K562 (cell line): Measurements from ENCODE around the gene PRRC2C.

Experiments
- FOXP1 ChIP-seq: sonication (generic); formaldehyde crosslinking; IDR thresholded peaks from 2 replicates; pipeline ENCODE4 v1.8.0; 2022; ENCODE audit warnings: mild to moderate bottlenecking, missing genetic modification reagents
- IRF2 ChIP-seq: sonication (generic); formaldehyde crosslinking; IDR thresholded peaks from 2 replicates; pipeline ENCODE4 v1.8.1; 2022; ENCODE audit warnings: mild to moderate bottlenecking, missing genetic modification reagents
- MAX ChIP-seq: sonication (generic); formaldehyde crosslinking; IDR thresholded peaks from 2 replicates; pipeline ENCODE4 v1.9.0; 2022; ENCODE audit warnings: mild to moderate bottlenecking, missing genetic modification reagents
- TAF1 ChIP-seq: IDR thresholded peaks from 2 replicates; pipeline ENCODE4 v1.6.1; 2011; ENCODE audit warnings: mild to moderate bottlenecking, low read length, moderate library complexity; ENCODE audit not compliant: insufficient read depth, control insufficient read depth, severe bottlenecking; ENCODE audit errors: extremely low read depth
- ZSCAN29 ChIP-seq: fragments of 450-650 bp; IDR thresholded peaks from 2 replicates; pipeline ENCODE4 v1.6.1; 2017

GRCh38 chr1:171595324-171595723 is 110.0 kb downstream of the PRRC2C start:
- TF ChIP-seq MAX (CRISPR knock-in tag) (no peak), FOXP1 (CRISPR knock-in tag) (no peak), IRF2 (CRISPR knock-in tag) (no peak), TAF1 (no peak), ZSCAN29 (no peak)
